ENCODE data around the gene RBM15B.

The RBM15B gene

GRCh38 chr3:51392355-51393133 lies 1.5 kb downstream of the RBM15B start:
- no peak for DNase-seq

GRCh38 chr3:51393134-51393495 lies 2.0 kb downstream of the RBM15B start:
- no peak for DNase-seq

GRCh38 chr3:51393564-51393963 lies 2.5 kb downstream of the RBM15B start:
- no peak for DNase-seq

GRCh38 chr3:51394541-51394940 lies 3.5 kb downstream of the RBM15B start:
- DNase-seq, result no peak

- DNase-seq, result no peak
Observed at GRCh38 chr3:51395493-51396213, 4.6 kb downstream of the RBM15B start.

- no peak for DNase-seq
Observed at GRCh38 chr3:51396401-51396800, 5.3 kb downstream of the RBM15B start.

- no peak for DNase-seq
Observed at GRCh38 chr3:51397392-51397791, 6.3 kb downstream of the RBM15B start.

- no peak for DNase-seq
Observed at GRCh38 chr3:51398595-51399310, 7.7 kb downstream of the RBM15B start.

GRCh38 chr3:51400166-51400565 lies 9.1 kb downstream of the RBM15B start:
- DNase-seq, result no peak

GRCh38 chr3:51401735-51402134 lies 10.7 kb downstream of the RBM15B start:
- DNase-seq, result no peak

- no peak for DNase-seq
Observed at GRCh38 chr3:51403675-51404074, 12.6 kb downstream of the RBM15B start.

- DNase-seq, result no peak
Observed at GRCh38 chr3:51408021-51408420, 16.9 kb downstream of the RBM15B start.

GRCh38 chr3:51408813-51409212 lies 17.7 kb downstream of the RBM15B start:
- DNase-seq, result no peak

GRCh38 chr3:51422211-51422610 lies 31.1 kb downstream of the RBM15B start:
- no peak for DNase-seq

GRCh38 chr3:51426921-51427320 lies 35.8 kb downstream of the RBM15B start:
- DNase-seq, result no peak

GRCh38 chr3:51429138-51429537 lies 38.1 kb downstream of the RBM15B start:
- no peak for DNase-seq

- DNase-seq, result no peak
Observed at GRCh38 chr3:51434110-51434509, 43.0 kb downstream of the RBM15B start.

- DNase-seq, result peak; percentile 52
Observed at GRCh38 chr3:51434746-51435327, 43.8 kb downstream of the RBM15B start.

- no peak for DNase-seq
Observed at GRCh38 chr3:51436998-51437639, 46.0 kb downstream of the RBM15B start.

- no peak for DNase-seq
Observed at GRCh38 chr3:51441282-51442030, 50.4 kb downstream of the RBM15B start.

GRCh38 chr3:51445544-51446280 lies 54.6 kb downstream of the RBM15B start:
- DNase-seq, result no peak
